GM18873 (cell line): Measurements from ENCODE around the gene TMEM107.

Source experiments
- ATAC-seq: cut with Tn5 transposase; IDR thresholded peaks from one replicate; pipeline ENCODE4 v1.9.1; 2021; ENCODE audit warnings: mild to moderate bottlenecking, moderate library complexity, moderate number of reproducible peaks; ENCODE audit not compliant: unreplicated experiment, low FRiP score

Gene TMEM107

DNA sequence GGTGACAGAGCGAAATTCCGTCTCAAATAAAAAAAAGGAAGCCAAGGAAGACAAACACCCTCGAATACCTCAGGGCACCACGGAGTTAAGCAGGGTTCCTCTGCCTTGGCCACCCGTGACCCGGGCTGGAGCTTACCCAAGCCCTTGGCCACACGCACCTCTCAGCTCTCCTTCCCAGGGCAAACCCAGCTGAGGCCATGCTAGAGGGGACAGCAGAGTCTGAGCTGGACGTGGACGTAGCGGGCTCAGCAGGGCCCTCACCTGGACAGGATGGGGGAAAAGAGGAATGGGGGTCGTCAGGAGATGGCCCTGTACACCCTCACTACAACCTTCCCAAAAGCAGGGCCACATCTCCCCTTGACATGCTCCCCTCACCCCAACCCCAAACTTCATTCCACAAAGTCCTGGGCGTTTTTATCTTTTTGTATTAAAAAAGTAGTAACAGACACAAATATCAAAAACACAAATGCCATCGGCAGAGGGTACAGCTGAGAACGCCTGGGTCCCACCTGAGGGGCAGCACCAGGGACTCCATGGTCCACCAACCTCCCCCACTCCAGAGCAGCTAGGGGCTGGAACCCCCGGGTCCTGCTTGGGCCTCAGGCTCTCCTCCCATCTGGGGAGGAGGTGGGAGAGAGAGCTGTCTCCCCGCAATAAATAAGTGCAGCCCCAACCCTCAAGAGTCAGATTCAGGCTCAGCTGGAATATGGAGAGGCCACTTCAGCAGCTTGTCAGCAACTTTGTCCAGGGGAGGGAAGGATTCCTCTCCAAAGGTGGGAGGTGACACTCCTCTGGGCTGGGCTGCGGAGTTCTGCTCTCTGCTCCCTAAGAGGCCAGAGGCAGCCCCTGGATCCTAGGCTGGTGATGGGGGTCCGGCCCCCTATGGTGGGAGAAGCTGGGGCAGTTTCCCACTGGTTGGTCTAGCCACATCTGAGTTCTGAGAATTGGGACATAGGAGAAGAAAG is 35.8 kb downstream of the TMEM107 start:
- ATAC-seq: no peak

DNA sequence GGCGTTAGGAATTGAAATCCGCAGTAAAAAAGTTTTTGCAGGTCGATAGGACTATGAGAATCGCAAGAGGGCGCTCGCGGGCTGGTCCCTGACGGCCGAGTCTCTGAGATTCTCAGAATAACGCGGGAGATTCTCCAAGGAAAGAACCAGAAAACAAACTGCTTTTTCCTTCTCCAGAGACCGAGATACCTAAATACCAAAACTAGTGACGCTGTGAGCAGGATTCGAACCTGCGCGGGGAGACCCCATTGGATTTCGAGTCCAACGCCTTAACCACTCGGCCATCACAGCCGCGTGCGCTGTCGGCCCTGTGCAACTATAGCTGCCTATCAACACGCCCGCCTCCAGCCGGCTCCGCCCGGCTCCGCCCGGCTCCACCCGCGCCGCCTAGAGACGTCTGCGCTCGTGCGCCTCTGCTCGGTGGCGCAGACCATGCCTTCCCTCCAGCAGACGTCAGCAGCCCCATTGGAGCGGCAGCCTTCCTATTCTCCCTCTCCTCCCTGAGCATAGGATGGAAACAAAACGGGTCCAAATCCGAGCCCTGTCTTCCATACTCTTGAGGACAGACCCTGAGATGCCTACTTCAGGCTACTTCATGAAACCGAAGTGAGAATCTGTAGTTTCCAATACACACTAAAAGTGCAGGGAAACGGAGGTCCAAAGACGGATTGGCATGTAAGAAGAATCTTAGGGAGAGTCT is 37.4 kb downstream of the TMEM107 start:
- peak; percentile 55 for ATAC-seq

DNA sequence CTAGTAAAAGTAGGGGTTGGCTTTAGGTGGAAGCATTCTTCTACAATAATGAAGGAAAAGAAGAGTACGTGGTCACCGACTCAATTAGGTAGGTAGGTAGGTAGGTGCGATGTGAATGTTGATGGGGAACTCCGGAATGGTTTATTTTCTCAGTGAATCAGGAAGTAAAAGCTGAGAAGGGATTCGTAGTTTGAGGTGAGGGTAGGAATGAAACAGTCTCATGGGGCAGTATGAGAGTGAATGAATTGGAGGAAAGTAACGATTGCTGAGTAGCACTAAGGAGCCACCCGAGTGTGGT is 37.9 kb downstream of the TMEM107 start:
- ATAC-seq: no peak

- no peak for ATAC-seq
Observed at GRCh38 chr17:8137645-8138373, 38.4 kb downstream of the TMEM107 start.

DNA sequence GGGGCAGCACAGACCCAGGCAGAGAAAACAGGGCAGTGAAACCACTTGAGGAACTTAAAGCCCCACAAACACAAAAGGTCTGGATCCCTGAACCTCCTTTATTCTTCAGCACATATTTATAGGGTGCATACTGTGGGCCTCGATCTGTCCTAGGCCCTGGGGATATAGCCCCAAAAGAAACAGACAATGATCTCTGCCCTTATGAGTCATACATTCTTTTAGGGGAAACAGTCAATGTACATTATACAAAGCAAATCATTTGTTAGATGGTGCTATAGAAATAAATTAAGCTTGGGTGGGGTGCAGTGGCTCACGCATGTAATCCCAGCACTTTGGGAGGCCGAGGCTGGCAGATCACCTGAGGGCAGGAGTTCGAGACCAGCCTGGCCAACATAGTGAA is 42.2 kb downstream of the TMEM107 start:
- ATAC-seq: no peak

DNA sequence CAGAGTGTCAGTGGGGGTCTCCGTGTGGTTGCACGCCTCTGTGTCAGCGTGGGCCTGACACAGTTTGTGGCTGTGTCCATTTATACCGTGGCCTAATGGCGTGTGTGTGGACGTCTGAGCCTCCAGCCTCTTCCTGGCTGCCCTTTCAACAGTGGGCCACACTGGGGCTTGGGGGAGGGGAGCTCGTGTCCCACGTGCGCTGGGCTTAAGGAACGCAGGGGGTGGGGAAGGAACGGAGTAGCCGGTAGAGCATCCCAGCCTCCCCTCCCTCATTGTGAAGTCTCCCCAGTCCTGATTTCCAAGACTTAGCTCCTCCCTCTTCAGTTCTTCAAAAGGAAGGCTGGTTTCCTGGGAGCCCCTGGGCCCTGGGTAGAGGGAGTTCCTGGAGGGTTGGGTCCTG is 42.8 kb downstream of the TMEM107 start:
- ATAC-seq: no peak

DNA sequence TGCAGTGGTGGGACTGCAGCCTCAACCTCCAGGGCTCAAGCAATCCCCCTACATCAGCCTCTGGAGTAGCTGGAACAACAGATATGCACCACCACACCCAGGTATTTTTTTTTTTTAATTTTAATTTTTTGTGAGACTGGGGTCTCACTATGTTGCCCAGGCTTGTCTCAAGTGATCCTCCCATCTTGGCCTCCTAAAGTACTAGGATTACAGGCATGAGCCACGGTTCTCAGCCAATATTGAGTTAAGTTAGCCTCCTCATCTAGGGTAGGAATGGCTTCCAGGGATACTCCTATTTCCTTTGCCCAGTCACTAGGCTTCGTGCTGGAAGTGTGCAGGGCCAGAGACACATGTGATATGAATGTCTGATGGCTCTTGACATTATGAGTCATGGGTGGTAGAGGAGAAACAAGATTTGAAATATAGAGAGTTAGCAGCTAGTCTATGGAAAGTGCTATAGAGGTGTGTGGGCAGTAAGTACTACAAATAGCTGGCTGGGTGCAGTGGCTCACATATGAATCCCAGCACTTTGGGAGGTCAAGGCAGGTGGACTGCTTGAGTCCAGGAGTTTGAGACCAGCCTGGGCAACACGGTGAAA is 44.2 kb downstream of the TMEM107 start:
- ATAC-seq: no peak

DNA sequence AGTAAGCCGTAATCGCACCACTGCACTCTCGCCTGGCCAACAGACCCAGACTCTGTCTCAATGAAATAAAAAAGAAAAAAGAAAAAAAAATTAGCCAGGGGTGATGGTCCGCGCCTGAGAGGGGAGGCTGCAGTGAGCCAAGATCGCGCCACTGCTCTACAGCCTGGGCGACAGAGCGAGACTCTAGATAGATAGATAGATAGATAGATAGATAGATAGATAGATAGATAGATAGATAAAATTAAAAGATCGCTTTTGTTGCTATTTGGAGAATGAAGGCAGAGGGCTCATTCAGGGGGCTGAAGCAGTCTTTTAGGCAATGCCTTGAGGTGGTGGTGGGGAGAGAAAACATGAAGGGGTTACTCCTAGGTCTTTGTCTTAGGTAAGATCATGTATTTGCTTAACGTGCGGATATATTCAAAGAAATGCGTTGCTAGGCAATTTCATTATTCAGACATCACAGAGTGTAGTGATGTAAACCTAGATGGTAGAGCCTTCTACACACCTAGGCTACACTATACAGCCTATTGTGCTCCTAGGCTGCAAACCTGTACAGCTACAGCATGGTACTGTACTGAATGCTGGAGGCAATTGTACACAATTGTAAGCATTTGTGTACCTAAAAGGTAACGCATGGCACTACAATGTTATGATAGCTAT is 47.9 kb downstream of the TMEM107 start:
- ATAC-seq: no peak

GRCh38 chr17:8126491-8127066 is 49.6 kb downstream of the TMEM107 start:
- ATAC-seq: no peak

GRCh38 chr17:8125947-8126490 is 50.2 kb downstream of the TMEM107 start:
- no peak for ATAC-seq

DNA sequence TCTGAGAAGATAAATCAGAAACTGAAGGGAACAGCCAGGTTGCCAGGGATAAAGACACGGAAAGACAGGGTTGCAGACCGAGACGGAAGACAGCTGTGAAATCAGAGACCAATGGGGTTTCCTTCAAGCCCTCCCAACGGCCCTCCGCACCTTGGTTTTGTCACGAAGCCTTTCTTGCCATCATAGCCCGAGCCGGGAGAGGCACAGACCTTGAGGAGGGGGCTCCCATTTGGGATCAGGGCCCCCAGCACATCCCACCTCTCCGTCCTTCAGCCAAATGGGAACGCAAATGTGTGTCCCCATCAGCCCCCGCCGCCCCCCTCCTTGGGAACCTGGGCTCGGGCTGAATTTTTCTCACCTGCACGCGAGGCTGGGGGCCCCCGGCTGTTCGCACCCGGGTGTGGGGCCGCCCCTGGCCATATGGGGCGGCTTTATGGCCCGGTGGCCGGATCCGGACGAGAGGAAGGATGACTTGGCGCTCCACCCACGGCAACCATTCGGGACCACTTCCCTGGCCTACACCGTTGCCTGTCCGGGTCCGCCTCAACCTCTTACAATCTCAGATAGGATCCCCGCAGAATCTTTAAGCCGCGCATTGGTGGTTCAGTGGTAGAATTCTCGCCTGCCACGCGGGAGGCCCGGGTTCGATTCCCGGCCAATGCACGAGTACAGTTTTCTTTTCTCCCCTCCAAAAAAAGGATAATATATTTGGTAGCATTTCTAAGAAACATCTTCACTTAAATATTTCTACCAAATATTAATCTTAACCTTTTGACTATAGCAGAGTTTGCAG is 50.8 kb downstream of the TMEM107 start:
- ATAC-seq: no peak

DNA sequence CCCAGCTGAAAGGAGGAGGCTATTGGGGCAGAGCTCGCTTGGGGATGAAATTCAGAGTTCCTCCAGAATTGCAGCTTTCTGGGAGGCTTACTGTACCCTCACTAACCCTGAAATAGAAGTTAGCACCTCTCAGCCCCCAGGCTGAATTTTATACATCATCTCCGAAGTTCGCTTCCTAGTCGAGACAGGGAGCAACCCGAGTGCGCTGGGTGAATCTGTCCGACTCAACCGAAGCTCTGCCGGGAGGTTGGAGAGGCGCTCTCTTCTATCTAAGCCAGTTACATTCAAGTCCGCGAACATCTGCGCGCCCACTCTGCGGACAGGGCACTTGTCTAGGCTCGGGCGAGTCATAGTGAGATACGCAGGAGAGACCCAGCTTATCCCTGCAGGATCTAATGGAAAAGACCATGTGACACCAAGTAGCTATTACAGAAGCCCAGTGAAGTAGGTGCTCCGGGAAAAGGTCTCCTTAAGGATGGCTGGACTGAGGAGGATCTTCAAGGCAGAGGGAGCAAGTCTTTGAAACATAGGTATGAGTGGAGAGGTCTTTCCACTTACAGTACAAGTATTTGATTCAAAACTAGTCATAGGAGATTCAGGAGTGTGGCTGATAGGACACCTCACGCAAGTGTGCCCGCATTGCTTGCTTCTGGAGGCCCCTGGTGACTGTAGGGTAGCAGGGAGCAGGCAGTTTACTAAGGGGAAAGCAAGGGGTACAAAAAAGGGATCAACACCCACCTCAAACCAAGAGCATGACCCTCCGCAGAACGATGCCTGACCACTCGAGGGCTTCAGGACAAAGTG is 51.6 kb downstream of the TMEM107 start:
- ATAC-seq: no peak

- ATAC-seq: no peak
Observed at GRCh38 chr17:8123695-8124349, 52.4 kb downstream of the TMEM107 start, which contains the start of gene HES7. Gene HES7 (minus strand): TSS chr17:8124106. CDS start chr17:8124084, 22 bp downstream.

DNA sequence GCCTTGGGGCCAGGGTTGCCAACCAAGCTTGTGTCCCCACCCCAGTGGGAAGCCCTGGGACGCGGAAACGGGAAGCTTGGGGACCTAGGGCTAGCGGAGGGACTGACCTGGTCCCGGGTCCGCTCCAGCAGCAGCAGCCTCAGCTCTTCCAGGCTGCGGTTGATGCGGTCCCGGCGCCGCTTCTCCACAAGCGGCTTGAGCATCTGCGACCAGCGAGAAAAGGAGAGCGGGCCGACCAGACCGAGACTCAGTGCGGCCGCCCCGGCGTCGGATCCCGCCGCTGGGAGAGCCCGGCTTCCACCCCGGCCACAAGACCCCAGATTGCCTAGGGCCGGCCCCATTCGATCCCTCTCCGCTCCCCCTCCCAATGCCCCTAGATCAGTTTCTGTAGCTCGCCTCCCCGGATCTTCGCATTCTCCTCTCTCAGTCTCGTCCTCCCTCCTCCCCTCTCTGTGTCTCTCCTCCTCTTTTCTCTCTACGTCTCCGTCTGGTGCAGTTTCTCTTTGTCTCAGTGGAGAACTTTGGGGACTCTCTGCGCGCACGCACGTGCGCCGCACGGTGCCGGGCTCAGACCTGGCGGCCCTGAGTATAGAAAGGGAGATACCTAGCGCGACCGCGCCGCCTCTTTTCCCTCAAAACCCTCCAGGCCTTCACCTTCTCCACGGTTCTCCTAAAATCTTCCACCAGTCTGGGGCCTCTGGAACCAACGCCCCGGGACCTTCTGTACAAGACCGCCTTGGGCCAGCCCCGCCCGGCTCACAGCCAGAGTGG is 53.1 kb downstream of the TMEM107 start:
- no peak for ATAC-seq
